Sigmoid colon (tissue), 7 donors: Measurements from ENCODE around the gene CNIH3. TPM values are rescaled to one million over a fixed set of nuclear protein-coding genes. Genes with fewer than 3 reads are reported as not detected.

ENCODE experiments used
- DNase-seq: peaks from one replicate; pipeline ENCODE4 v3.0.0-alpha.2; 2019
- H3K27ac ChIP-seq, 4 donors: fragments of 200-600 bp; sonication (generic); one replicate each; pipeline ENCODE4 v1.5.1; 2016 to 2019; ENCODE audit warnings: mild to moderate bottlenecking in 1 of 4
- H3K27me3 ChIP-seq, 3 donors: fragments of 200-600 bp; sonication (generic); one replicate each; pipeline ENCODE4 v1.5.1; 2019; ENCODE audit warnings: mild to moderate bottlenecking in 1 of 3
- H3K36me3 ChIP-seq, 4 donors: fragments of 200-600 bp; sonication (generic); one replicate each; pipeline ENCODE4 v1.5.1; 2016 to 2019
- H3K4me1 ChIP-seq, 4 donors: fragments of 200-600 bp; sonication (generic); one replicate each; pipeline ENCODE4 v1.5.1; 2017 to 2019
- H3K4me3 ChIP-seq, 4 donors: fragments of 200-600 bp; sonication (generic); one replicate each; pipeline ENCODE4 v1.5.1; 2017 to 2019; ENCODE audit warnings: mild to moderate bottlenecking in 2 of 4, moderate library complexity in 1 of 4
- H3K9me3 ChIP-seq, 4 donors: fragments of 200-600 bp in 3 of 4; sonication (generic) in 3 of 4; one replicate each; pipeline versions ENCODE4 v1.5.1 to v1.6.1; 2013 to 2019
- CTCF ChIP-seq, 4 experiments: fragments of 450-650 bp in 3 of 4; fragments of 200-600 bp in 1 of 4; IDR thresholded peaks; one replicate each; pipeline ENCODE4 v1.5.1; 2016 to 2019; ENCODE audit warnings: antibody characterized with exemption in 4 of 4, mild to moderate bottlenecking in 3 of 4, moderate library complexity in 2 of 4
- EP300 ChIP-seq, 4 donors: sonication (generic); formaldehyde crosslinking; IDR thresholded peaks; one replicate each; pipeline ENCODE4 v1.6.1; 2017; ENCODE audit warnings: antibody characterized with exemption in 4 of 4
- POLR2A ChIP-seq, 2 donors: fragments of 450-650 bp; IDR thresholded peaks; one replicate each; pipeline ENCODE4 v1.6.1; 2016; ENCODE audit warnings: antibody characterized with exemption in 2 of 2, mild to moderate bottlenecking in 2 of 2, moderate library complexity in 2 of 2
- POLR2AphosphoS5 ChIP-seq, 4 donors: sonication (generic); formaldehyde crosslinking; IDR thresholded peaks; one replicate each; pipeline ENCODE4 v1.6.1; 2017; ENCODE audit warnings: antibody characterized with exemption in 4 of 4
- WGBS, 2 donors: extraction: QIAGEN DNeasy Blood & Tissue Kit; methylation state at CpG; one replicate each; pipeline ENCODE4 v1.1.7; 2013; 5-methylcytosine and 5-hydroxymethylcytosine counted together
- intact Hi-C: fragments of 100-400 bp; cut with DNase I; formaldehyde crosslinking; loops from one replicate; pipeline ENCODE4 v1.15.1; 2023
- polyA plus RNA-seq, 3 donors: library from polyadenylated mRNA; stranded (reverse); fragments of 200-250 nt; gene quantifications; one replicate each; pipeline ENCODE4 v1.2.3, GENCODE V29; 2013
- total RNA-seq, 4 donors: library from RNA; depleted of rRNA; stranded (reverse); fragments of >200 nt; gene quantifications; one replicate each; pipeline ENCODE4 v1.1.0, GENCODE V29; 2016
- donor health status: healthy with polysubstance abuse.
- donor health status: Bipolar disorder and iron deficiency.
- donor health status: healthy.

The CNIH3 gene
- total and polyA plus RNA-seq, 7 donors = 0.60 to 2.8 (median 1.4) TPM

GRCh38 chr1:224759135-224759534 is 143.0 kb downstream of the CNIH3 start:
- Histone ChIP-seq H3K36me3 (no peaks in the 10 kb centered on the region), H3K27ac (no peak overlapping the region), H3K27me3 (no peaks in the 10 kb centered on the region), H3K9me3 (peaks cover 0 to 4% (median 1%) of the 10 kb centered on the region in 4 donors), H3K4me3 (no peak overlapping the region), H3K4me1 (no peaks in the 10 kb centered on the region)
- no peak for DNase-seq
- intact Hi-C loops = no loop called here
- TF ChIP-seq POLR2A (IDR thresholded peaks at IDR 0.05) (no peak), EP300 (IDR thresholded peaks at IDR 0.05) (no peak), POLR2AphosphoS5 (IDR thresholded peaks at IDR 0.05) (no peak), CTCF (IDR thresholded peaks at IDR 0.05) (no peak)
- 94 to 95% methylated on average over 1 of the region's 1 CpG for WGBS, 2 donors

GRCh38 chr1:224759681-224760091 is 143.6 kb downstream of the CNIH3 start:
- intact Hi-C loops = no loop called here
- H3K4me3 ChIP-seq = no peak overlapping the region
- no peaks in the 10 kb centered on the region for H3K4me1 ChIP-seq
- no peaks in the 10 kb centered on the region for H3K27me3 ChIP-seq
- no peaks in the 10 kb centered on the region for H3K36me3 ChIP-seq
- TF ChIP-seq CTCF (IDR thresholded peaks at IDR 0.05) = no peak
- no peak overlapping the region for H3K27ac ChIP-seq
- H3K9me3 ChIP-seq = peaks cover 0 to 4% (median 1%) of the 10 kb centered on the region in 4 donors
- no peak for DNase-seq

- H3K36me3 ChIP-seq = no peaks in the 10 kb centered on the region
- no peak for DNase-seq
- WGBS, 2 donors = 74 to 81% methylated on average over 2 of the region's 2 CpGs
- no peak overlapping the region for H3K27ac ChIP-seq
- no peaks in the 10 kb centered on the region for H3K27me3 ChIP-seq
- H3K4me1 ChIP-seq = no peaks in the 10 kb centered on the region
- H3K9me3 ChIP-seq = peaks cover 0 to 4% (median 1%) of the 10 kb centered on the region in 4 donors
- no peak overlapping the region for H3K4me3 ChIP-seq
- intact Hi-C loops = no loop called here
- TF ChIP-seq CTCF (IDR thresholded peaks at IDR 0.05) = no peak
- TF ChIP-seq POLR2A (IDR thresholded peaks at IDR 0.05) = no peak
- TF ChIP-seq POLR2AphosphoS5 (IDR thresholded peaks at IDR 0.05) = no peak
- TF ChIP-seq EP300 (IDR thresholded peaks at IDR 0.05) = no peak
Measured at GRCh38 chr1:224760163-224760562, 144.0 kb downstream of the CNIH3 start.

- Histone ChIP-seq H3K4me1 (no peaks in the 10 kb centered on the region), H3K9me3 (peaks cover 0 to 4% (median 1%) of the 10 kb centered on the region in 4 donors), H3K27me3 (no peaks in the 10 kb centered on the region), H3K36me3 (no peaks in the 10 kb centered on the region), H3K27ac (no peak overlapping the region), H3K4me3 (no peak overlapping the region)
- intact Hi-C loops = no loop called here
- no peak for DNase-seq
- TF ChIP-seq POLR2AphosphoS5 (IDR thresholded peaks at IDR 0.05) (no peak), EP300 (IDR thresholded peaks at IDR 0.05) (no peak), POLR2A (IDR thresholded peaks at IDR 0.05) (no peak), CTCF (IDR thresholded peaks at IDR 0.05) (no peak)
- WGBS, 2 donors = 85 to 91% methylated on average over 1 of the region's 1 CpG
Measured at GRCh38 chr1:224761245-224761644, 145.1 kb downstream of the CNIH3 start.

GRCh38 chr1:224762046-224762445 is 145.9 kb downstream of the CNIH3 start:
- intact Hi-C loops = no loop called here
- H3K4me1 ChIP-seq = no peaks in the 10 kb centered on the region
- no peak for DNase-seq
- no peak overlapping the region for H3K4me3 ChIP-seq
- WGBS, 2 donors = 86% methylated on average over 2 of the region's 2 CpGs
- peaks cover 0 to 4% (median 1%) of the 10 kb centered on the region in 4 donors for H3K9me3 ChIP-seq
- no peaks in the 10 kb centered on the region for H3K27me3 ChIP-seq
- TF ChIP-seq EP300 (IDR thresholded peaks at IDR 0.05) = no peak
- no peaks in the 10 kb centered on the region for H3K36me3 ChIP-seq
- no peak overlapping the region for H3K27ac ChIP-seq
